Measurements from ENCODE around the gene AATK.

AATK gene

DNA sequence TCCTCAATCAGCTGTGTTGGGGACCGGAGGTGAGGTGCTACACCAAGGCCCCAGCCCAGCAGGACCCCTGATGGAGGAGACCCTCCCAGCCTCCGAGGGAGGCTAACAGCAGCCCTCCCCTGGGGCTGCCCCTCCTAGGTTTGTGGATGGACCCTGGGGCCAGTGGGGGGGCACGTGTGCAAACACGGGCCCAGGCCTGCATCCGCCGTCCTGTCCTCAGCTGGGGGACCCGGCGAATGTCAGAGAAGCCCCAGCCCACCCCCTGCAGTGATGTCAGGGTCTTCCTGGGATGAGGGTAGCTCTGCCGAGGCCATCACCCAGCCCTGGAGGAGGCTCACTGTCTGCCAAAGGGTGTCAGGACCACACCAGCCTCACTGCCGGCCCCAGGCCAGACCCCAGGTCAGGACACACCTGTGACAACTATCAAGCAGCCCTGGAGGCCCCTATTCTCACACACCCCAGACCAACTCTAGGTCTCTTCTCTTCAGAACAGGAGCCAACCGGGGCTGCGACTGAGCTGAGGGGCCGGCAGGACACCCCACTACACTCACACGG, 30.0 kb upstream of the AATK start:
- no peak for DNase-seq (ENCODE audit: low spot score)

GRCh38 chr17:81194941-81195901, 29.2 kb upstream of the AATK start:
- DNase-seq (ENCODE audit: low spot score): no peak

DNA sequence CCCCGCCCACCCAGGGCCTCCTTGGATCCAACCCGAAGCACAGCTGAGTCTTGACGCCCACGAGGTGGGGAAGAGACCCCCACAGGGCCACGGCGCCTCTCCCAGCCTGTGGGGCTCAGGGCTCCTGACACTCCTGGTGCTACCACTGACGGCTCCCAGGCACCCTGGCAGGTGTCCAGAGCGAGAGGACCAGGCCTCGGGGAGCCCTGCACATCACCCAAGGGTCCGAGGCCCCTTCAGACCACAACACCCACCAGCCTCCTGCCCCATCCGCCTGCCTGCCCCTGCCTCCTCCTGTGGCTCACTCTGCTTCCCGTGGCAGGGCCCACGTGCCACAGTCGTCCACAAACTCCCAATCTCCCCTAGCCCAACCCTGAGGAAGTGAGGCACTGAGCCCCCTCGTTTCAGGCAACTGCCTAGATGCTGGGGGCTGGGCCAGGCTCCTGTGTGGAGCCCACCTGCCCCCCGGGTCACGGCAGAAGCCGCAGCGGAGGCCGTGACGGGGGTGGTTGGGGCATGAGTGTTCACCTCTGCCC, 28.3 kb upstream of the AATK start:
- DNase-seq (ENCODE audit: low spot score): no peak

GRCh38 chr17:81193470-81194224, 27.6 kb upstream of the AATK start:
- DNase-seq (ENCODE audit: low spot score): no peak

GRCh38 chr17:81193051-81193410, 27.0 kb upstream of the AATK start:
- DNase-seq (ENCODE audit: low spot score): no peak

GRCh38 chr17:81192386-81193050, 26.5 kb upstream of the AATK start:
- no peak for DNase-seq (ENCODE audit: low spot score)

GRCh38 chr17:81191646-81192045, 25.6 kb upstream of the AATK start:
- no peak for DNase-seq (ENCODE audit: low spot score)

DNA sequence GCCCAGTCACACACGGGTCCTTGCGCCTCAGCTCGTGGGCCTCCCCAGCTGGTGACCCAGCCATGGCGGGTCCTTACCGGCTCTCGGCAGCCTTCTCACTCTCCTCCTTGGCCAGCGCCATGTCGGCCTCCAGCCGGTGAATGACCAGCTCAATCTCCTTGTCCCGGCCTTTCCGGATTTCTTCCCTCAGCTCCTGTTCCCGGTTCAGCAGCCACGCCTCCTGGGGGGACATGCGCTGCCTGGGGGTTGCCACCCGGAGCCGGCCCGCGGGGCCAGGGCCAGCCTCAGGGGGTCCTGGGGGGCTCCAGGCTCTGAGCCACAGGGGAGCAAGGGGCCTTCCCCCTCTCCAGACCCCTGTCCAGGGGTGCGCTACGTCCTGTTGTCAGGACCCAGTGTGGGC, 25.1 kb upstream of the AATK start:
- DNase-seq (ENCODE audit: low spot score): no peak

DNA sequence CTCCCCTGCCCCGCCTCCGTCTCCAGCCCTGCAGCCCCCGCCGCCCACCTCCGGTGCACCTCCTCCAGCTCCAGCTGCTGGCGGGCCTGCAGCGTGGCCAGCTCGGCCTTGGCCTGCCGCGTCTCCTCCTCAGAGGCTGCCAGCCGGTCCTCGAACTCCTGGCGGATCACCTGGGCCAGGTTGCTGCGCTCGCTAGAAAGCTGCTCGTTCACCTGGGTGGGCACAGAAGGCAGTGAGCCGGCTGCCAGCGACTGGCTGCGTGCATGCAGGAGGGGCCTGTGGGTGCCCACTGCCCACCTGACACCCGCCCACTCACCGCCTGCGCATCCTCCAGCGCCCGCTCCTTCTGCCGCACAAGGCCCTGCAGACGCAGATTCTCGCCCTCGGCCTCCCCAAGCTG, 24.6 kb upstream of the AATK start:
- no peak for DNase-seq (ENCODE audit: low spot score)

- peak; percentile 70 for DNase-seq (ENCODE audit: low spot score)
Observed at GRCh38 chr17:81189670-81190530, 23.9 kb upstream of the AATK start.

DNA sequence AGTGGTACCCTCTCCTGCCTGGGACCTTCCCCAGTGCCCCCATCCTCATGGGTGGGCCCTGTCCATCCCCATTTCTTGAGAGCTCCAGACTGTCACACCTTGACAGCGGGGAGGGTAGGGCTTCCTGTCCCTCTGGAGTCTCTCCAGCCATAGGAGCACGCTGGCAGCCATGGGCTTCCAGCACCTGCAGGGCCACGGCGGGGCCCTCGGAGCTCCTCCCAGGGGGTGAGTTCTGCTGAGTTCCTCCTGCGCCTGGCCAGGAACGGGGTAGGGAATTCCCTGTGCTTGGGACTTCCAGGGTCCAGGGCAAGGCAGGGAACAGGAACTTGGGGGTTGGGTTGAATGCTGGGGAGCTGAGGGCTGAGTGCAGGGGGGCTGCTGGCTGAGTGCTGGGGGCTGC, 23.0 kb upstream of the AATK start:
- no peak for DNase-seq (ENCODE audit: low spot score)

- DNase-seq (ENCODE audit: low spot score): no peak
Observed at GRCh38 chr17:81188491-81188840, 22.4 kb upstream of the AATK start.

- no peak for DNase-seq (ENCODE audit: low spot score)
Observed at GRCh38 chr17:81187586-81188490, 21.8 kb upstream of the AATK start.

DNA sequence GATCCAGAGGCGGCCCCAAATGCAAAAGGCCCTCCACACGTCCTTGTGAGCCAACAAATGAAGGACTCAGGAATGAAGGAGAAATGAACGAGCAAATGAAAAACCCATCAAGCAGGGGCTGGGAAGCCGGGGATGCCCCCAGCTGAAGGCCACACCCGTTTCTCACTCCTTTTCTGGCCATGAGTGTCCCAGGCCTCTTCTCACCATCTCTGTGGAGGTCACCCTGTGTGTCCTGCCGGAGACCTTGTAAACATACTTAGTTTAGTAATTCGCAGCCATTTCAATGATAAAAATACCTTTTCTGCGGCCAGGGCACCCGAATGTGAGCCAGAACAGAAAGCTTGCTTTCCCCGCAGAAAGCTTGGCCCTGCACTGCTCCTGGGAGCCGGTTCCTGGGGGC, 21.1 kb upstream of the AATK start:
- no peak for DNase-seq (ENCODE audit: low spot score)

GRCh38 chr17:81186203-81186602, 20.2 kb upstream of the AATK start:
- no peak for DNase-seq (ENCODE audit: low spot score)

- no peak for DNase-seq (ENCODE audit: low spot score)
Observed at GRCh38 chr17:81184555-81184954, 18.5 kb upstream of the AATK start.

- DNase-seq (ENCODE audit: low spot score): no peak
Observed at GRCh38 chr17:81183807-81184206, 17.8 kb upstream of the AATK start.

DNA sequence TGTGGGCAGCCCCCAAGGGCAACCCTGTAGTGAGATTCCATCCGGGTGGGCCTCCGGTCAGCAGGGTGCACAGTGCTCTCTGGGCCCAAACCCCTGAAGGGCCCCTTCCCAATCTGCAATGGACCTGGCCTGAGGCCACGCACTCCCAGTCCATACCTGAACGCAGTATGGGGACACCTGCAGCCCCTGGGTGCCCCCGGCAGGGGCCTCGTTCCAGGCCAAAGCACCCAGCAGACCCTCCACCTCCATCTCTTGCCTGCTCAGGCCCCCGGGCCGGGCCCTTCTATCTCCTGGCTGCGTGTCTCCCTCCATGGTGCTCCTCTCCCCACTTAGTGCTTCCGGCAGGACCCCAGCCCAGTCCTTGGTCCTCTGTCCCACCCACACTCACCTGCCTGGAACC, 17.3 kb upstream of the AATK start:
- DNase-seq (ENCODE audit: low spot score): no peak

GRCh38 chr17:81182596-81182995, 16.6 kb upstream of the AATK start:
- no peak for DNase-seq (ENCODE audit: low spot score)

GRCh38 chr17:81181811-81182185, 15.8 kb upstream of the AATK start:
- no peak for DNase-seq (ENCODE audit: low spot score)

Data from HuH-7.5 (cell line).